ENCODE data around the gene SEPTIN10.
A peak's percentile ranks its signal among the peaks of the same experiment; 100 is the strongest.

The SEPTIN10 gene

DNA sequence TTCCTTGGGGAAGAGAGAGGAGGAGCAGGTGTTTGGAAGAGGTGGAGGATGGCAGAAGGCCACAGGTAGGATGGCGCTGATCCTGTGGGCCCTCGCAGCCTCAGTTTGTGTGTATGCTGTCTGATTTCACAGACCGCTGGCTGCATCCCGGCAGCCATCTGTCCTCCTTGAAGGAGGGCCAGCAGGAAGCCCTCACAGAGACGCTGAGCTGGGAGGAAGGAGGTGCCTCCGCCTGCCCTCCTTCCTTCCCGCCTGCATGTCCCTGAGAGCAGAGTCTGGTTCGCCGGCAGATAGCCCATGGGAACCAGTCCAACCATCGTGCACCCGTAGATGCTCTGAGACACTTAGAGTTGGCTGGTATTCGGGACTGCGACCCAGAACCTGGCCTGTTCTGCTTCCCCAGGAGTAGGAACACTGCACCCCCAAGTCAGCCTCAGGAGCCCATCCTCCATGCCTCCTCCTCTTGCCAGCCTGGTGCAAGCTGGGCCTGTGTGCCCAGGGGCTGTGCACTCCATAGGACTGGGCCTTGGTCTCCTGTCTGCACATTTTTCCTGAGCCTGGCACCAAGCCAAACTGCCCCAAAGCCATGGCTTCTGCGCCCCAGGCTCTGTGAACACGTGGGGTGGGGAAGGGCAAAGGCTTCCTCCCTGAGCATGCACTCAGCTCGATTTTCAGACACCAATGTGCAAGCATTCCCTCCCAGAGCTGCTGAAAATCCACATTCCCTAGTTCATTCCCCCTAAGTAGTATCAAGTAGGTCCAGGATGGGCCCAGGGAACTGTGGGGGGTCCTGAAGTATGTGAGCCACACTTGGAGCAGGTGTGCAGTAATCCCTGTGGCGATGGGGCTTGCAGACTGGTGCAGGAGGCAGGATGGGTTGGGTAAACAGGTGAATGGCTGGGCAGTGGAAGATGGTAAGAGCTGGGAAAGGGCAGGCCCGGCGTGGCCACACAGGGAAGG is 115.6 kb downstream of the SEPTIN10 start:
- peak; percentile 31 for DNase-seq (ENCODE audit: low read depth)

DNA sequence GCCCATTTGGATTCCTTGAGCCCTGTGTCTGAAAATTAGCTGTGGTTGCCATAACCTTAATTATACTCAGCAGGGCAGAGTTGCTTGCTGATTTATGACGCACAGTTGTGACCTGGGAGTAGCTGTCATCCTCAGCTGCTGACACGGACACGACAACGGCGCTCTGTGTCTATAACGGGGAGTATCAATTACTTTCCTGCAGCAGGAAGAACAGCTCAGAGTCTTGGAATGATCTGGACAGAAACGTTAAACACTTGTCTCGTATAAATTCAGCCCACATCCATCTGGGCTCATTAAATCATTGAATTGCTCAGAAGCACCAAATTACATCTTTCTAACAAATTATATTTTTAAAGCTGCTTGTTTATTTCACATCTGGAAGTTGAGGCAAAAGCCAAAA is 116.3 kb downstream of the SEPTIN10 start:
- peak; percentile 94 for DNase-seq (ENCODE audit: low read depth)

DNA sequence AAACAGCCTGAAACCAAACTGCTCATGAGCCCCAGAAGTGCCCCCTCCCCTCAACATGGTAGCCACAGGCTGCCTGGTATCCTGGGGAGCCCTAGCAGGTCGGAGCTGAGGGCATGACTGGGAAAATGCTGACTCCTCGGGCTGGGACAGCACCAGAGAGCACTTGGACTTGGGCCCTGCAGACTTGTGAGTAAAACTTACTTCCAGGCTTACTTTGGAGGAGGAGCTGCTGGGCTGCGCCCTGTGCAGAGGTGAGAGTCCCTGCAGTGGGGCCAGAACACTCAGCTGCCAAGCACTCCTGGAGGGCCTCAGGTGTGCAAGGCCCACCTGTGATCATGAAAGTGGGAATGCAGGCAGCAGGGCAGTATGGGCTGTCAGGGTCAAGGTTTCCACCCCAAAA is 119.4 kb downstream of the SEPTIN10 start:
- no peak for DNase-seq (ENCODE audit: low read depth)

DNA sequence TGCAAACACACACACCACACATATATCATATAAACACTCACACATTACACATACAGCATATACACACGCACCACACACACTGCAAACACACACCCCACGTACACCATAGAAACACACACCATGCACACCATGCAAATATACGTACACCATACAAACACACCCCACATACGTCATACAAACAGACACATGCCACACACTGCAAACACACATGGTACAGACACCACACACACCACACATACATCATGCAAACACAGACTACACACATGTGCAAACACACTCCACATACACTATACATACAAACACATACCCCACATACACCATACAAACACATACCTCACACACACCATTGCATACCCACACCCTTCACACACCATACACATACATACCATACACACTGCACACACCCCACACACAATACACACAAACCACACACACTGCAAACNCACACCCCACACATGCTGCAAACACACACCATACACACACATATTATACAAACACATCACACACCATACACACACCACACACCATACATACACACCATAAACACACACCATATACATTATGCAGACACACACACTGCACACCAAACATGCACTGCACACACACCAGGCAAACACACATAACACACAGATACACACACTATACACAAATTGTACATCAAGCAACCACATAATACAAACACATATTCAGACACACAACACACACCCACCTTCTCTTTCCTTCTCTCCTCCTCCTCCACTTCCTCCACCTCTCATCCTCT is 120.4 kb downstream of the SEPTIN10 start:
- DNase-seq (ENCODE audit: low read depth): no peak

Measured in EH (cell line).